ENCODE results near the gene MBD3L5.

MBD3L5 gene

GRCh38 chr19:7007859-7008258 lies 22.5 kb upstream of the MBD3L5 start (continued):
- TF ChIP-seq CSRNP3 (CRISPR knock-in tag; IDR thresholded peaks at IDR 0.05) (no peak), ESRRG (CRISPR knock-in tag; IDR thresholded peaks at IDR 0.05) (no peak)

GRCh38 chr19:7010722-7011593 lies 19.4 kb upstream of the MBD3L5 start:
- ATAC-seq: no peak
- TF ChIP-seq ARNTL (CRISPR knock-in tag; IDR thresholded peaks at IDR 0.05; ENCODE audit: borderline replicate concordance, low read depth) (no peak), CREB5 (CRISPR knock-in tag; IDR thresholded peaks at IDR 0.05; ENCODE audit: low read depth) (no peak), OSR1 (CRISPR knock-in tag; IDR thresholded peaks at IDR 0.05) (no peak), BACH2 (CRISPR knock-in tag; IDR thresholded peaks at IDR 0.05; ENCODE audit: borderline replicate concordance) (no peak), POU6F1 (CRISPR knock-in tag; IDR thresholded peaks at IDR 0.05; ENCODE audit: borderline replicate concordance, low read depth) (no peak), PATZ1 (CRISPR knock-in tag; IDR thresholded peaks at IDR 0.05; ENCODE audit: borderline replicate concordance) (no peak), CSRNP3 (CRISPR knock-in tag; IDR thresholded peaks at IDR 0.05) (no peak), RARB (CRISPR knock-in tag; IDR thresholded peaks at IDR 0.05) (no peak), ESRRG (CRISPR knock-in tag; IDR thresholded peaks at IDR 0.05) (no peak), SNAI2 (CRISPR knock-in tag; IDR thresholded peaks at IDR 0.05) (no peak)

- ATAC-seq: no peak
- TF ChIP-seq ZNF70 (CRISPR knock-in tag; IDR thresholded peaks at IDR 0.05) (no peak), GLIS3 (CRISPR knock-in tag; IDR thresholded peaks at IDR 0.05) (no peak), SNAI2 (CRISPR knock-in tag; IDR thresholded peaks at IDR 0.05) (no peak), CSRNP3 (CRISPR knock-in tag; IDR thresholded peaks at IDR 0.05) (no peak), ISL1 (CRISPR knock-in tag; IDR thresholded peaks at IDR 0.05) (no peak), ZFP30 (CRISPR knock-in tag; IDR thresholded peaks at IDR 0.05) (no peak)
These were observed 16.7 kb upstream of the MBD3L5 start for GRCh38 chr19:7013678-7014077.

- no peak for TF ChIP-seq ZC3H10 (CRISPR knock-in tag; IDR thresholded peaks at IDR 0.05)
- TF ChIP-seq ISL1 (CRISPR knock-in tag; IDR thresholded peaks at IDR 0.05): no peak
- no peak for TF ChIP-seq CREB5 (CRISPR knock-in tag; IDR thresholded peaks at IDR 0.05; ENCODE audit: low read depth)
- no peak for TF ChIP-seq OSR1 (CRISPR knock-in tag; IDR thresholded peaks at IDR 0.05)
- no peak for TF ChIP-seq TOX (CRISPR knock-in tag; IDR thresholded peaks at IDR 0.05; ENCODE audit: borderline replicate concordance)
- no peak for TF ChIP-seq ESRRG (CRISPR knock-in tag; IDR thresholded peaks at IDR 0.05)
- TF ChIP-seq RARB (CRISPR knock-in tag; IDR thresholded peaks at IDR 0.05): no peak
- no peak for TF ChIP-seq SNAI2 (CRISPR knock-in tag; IDR thresholded peaks at IDR 0.05)
- no peak for TF ChIP-seq TSHZ2 (CRISPR knock-in tag; IDR thresholded peaks at IDR 0.05)
- TF ChIP-seq CSDC2 (CRISPR knock-in tag; IDR thresholded peaks at IDR 0.05): no peak
- TF ChIP-seq PATZ1 (CRISPR knock-in tag; IDR thresholded peaks at IDR 0.05; ENCODE audit: borderline replicate concordance): no peak
- ATAC-seq: no peak
These were observed 11.6 kb upstream of the MBD3L5 start for GRCh38 chr19:7018828-7019227.

All from SK-N-SH treated with all-trans-retinoic acid at 6 μM for 48 hours (cell line).